ENCODE data around the gene INSIG2. TPM values are rescaled to one million over a fixed set of nuclear protein-coding genes. Genes with fewer than 3 reads are reported as not detected.

The INSIG2 gene
- total and polyA plus RNA-seq, 2 of the 4 experiments (the other 2 are of a cell fraction), result 9.1 to 11.7 TPM

DNA sequence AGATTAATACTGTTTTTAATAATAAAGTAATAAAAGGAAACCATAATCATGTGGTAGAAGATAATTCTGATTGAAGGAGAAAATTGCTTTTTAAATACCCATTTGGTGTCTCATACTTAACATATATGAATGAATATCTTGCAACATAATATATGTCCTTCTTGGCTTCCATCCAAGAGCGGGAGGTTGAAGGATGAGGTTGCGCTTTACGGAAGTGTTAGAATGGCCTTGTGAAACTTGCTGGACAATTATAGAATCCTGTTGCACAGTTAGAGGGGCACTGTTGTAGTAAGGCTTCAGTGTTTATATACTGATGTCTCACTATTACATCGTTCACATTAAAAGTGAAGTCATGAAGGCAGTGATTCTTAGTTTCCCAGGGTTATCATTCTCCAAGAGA, 9.4 kb downstream of the INSIG2 start:
- Histone ChIP-seq H3K9me1 (ENCODE audit: insufficient read depth, low read length) (0 out of 2 replicates have a peak, but pooled peaks cover 4% of the 10 kb centered on the region), H4K8ac (ENCODE audit: low read depth in 2 of 2, low read length in 2 of 2) (no peak overlapping the region), H3K4me1 (ENCODE audit: control insufficient read depth, insufficient read depth, low read length) (0 out of 2 replicates have a peak, but pooled peaks cover 3% of the 10 kb centered on the region), H3K9ac (ENCODE audit: low read depth, low read length) (no peak overlapping the region), H3K27me3 (ENCODE audit: control insufficient read depth, insufficient read depth, low read length) (no peaks in the 10 kb centered on the region), H4K91ac (ENCODE audit: insufficient read depth, low read depth, low read length) (no peak overlapping the region), H3K4me2 (ENCODE audit: low read depth, low read length) (no peak overlapping the region), H3K56ac (ENCODE audit: extremely low read depth, insufficient read depth, low read length) (no peak overlapping the region), H2AFZ (replicated peaks; ENCODE audit: low read length, poor library complexity) (no peak overlapping the region), H2BK5ac (ENCODE audit: low read depth, low read length, poor library complexity, severe bottlenecking) (no peak overlapping the region), H3K4me3 (ENCODE audit: insufficient read depth, low read depth, low read length) (no peak overlapping the region), H2AK5ac (ENCODE audit: low read depth, low read length) (no peak overlapping the region), H2BK120ac (ENCODE audit: low read depth, low read length) (no peak overlapping the region), H3K14ac (replicated peaks; ENCODE audit: low read depth, low read length) (no peak overlapping the region), H4K20me1 (ENCODE audit: insufficient read depth, low read length) (peaks cover 11% of the 10 kb centered on the region; the same call in 1 of the 2 replicates), H3K23ac (ENCODE audit: low read depth, low read length) (no peak overlapping the region), H3K27ac (ENCODE audit: insufficient read depth, low read length) (no peak overlapping the region), H2BK20ac (ENCODE audit: low read depth, low read length) (no peak overlapping the region), H3K36me3 (ENCODE audit: control insufficient read depth, insufficient read depth, low read length) (0 out of 2 replicates have a peak, but pooled peaks cover 4% of the 10 kb centered on the region), H2BK15ac (ENCODE audit: low read depth, low read length) (no peak overlapping the region), H3K18ac (ENCODE audit: low read depth, low read length) (no peak overlapping the region), H3K4ac (ENCODE audit: low read depth, low read length) (no peak overlapping the region), H3K79me1 (ENCODE audit: low read depth in 1 of 2, low read length in 2 of 2) (peaks cover 7 to 19% of the 10 kb centered on the region in 2 experiments; a peak in 2 of 4 replicates), H4K5ac (ENCODE audit: low read depth, low read length) (no peak overlapping the region), H3K9me3 (ENCODE audit: control insufficient read depth, insufficient read depth, low read length) (no peaks in the 10 kb centered on the region), H2AK9ac (replicated peaks; ENCODE audit: low read depth, low read length, poor library complexity) (no peak overlapping the region)
- ChIA-PET CTCF (no interaction called here), POLR2A (ENCODE audit: unreplicated experiment) (no interaction called here)
- TF ChIP-seq SMC3 (IDR thresholded peaks at IDR 0.05; ENCODE audit: low read depth, low read length), result no peak
- TF ChIP-seq CHD1 (IDR thresholded peaks at IDR 0.05; ENCODE audit: low read depth, low read length), result no peak
- no peak for TF ChIP-seq CEBPB (IDR thresholded peaks at IDR 0.05; ENCODE audit: low read depth, low read length)
- no peak for TF ChIP-seq FOS (IDR thresholded peaks at IDR 0.05; ENCODE audit: low read depth, low read length)
- TF ChIP-seq MAZ (IDR thresholded peaks at IDR 0.05; ENCODE audit: borderline replicate concordance, low read depth, low read length), result no peak
- TF ChIP-seq RAD21 (IDR thresholded peaks at IDR 0.05; ENCODE audit: low read length), result no peak
- no peak for TF ChIP-seq USF2 (IDR thresholded peaks at IDR 0.05; ENCODE audit: low read depth, low read length)
- no peak for TF ChIP-seq MXI1 (IDR thresholded peaks at IDR 0.05; ENCODE audit: borderline replicate concordance, low read depth, low read length)
- TF ChIP-seq CTCF (conservative IDR thresholded peaks at IDR 0.05; ENCODE audit: low read depth, low read length), result no peak
- TF ChIP-seq NFE2L2 (IDR thresholded peaks at IDR 0.05; ENCODE audit: low read depth, low read length), result no peak
- no peak for TF ChIP-seq MAFK (IDR thresholded peaks at IDR 0.05; ENCODE audit: low read depth, low read length)
- no peak for TF ChIP-seq POLR2A (IDR thresholded peaks at IDR 0.05; ENCODE audit: low read depth, low read length)
- TF ChIP-seq BHLHE40 (IDR thresholded peaks at IDR 0.05; ENCODE audit: low read depth, low read length), result no peak
- intact Hi-C loops (cut with micrococcal nuclease), result no loop called here
- BruUV-seq (replicated peaks), result no TSS peak
- dilution Hi-C loops (cut with HindIII; ENCODE audit: low sequenced_read_pairs, unreplicated experiment), result no loop called here
- ATAC-seq (ENCODE audit: low read depth), result no peak
- in situ Hi-C loops (cut with MboI; ENCODE audit: low sequenced_read_pairs), result no loop called here
- no CpG with 5 or more reads among the region's 4 CpGs for WGBS, 2 experiments (ENCODE audit: extremely low coverage in 2 of 2, insufficient read length in 1 of 2)
- peak; percentile 38 for DNase-seq
